TTC549 (cell line): ENCODE results near the gene NRROS.

ENCODE experiments used
- FAIRE-seq: peaks from 2 replicates; lab custom pipeline; 2012; peaks lifted over from hg19 to GRCh38; lab: Jason Lieb, UNC

NRROS gene

DNA sequence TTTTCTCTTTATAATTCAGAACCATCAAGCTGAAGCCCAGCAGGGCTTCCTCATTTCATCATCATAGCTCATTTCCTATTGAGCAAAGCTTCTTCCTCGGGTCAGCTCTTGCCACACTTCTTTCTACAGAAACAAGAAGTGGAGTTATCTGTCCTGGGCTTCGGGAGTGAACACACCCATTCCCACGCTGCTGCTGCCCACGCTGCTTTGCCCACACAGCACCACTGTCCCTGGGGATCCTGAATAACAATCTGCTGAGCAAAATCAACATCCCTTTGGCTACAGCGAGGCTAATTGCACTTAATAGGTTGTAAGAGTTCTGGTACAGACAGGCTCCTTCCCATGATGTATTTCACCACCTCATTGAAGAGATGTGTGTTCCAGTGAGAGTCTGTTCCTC is 48.9 kb downstream of the NRROS start:
- FAIRE-seq = no peak

DNA sequence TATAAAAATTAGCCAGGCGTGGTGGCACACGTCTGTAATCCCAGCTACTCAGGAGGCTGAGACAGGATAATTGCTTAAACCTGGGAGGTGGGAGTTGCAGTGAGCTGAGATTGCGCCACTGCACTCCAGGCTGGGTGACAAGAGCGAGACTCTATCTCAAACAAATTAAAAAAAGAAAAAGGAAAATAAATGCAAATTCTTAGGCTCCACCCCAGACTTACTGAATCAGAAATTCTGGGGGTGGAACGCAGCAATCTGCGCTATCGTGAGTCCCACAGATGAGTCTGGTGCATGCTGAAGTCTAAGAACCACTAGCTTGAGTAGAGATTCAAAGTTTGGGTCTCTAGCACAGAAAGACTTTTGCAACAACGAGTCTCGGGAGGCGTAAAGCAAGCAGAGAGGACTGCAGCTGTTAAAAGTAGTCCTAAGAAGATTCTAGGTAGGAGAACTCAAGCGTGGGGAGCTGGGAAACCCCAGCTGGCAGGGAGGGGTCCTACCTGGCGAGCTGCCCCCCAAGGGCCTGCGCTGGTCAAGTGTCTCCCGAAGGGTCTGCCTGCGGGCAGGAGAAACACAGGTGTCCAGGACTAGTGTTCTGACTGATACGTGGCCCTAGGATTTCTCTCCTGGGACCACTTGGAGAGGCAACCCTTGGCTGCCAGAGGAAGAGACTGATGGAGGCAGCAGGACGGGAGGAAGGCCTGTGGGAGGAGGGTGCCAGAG is 50.6 kb downstream of the NRROS start:
- no peak for FAIRE-seq

DNA sequence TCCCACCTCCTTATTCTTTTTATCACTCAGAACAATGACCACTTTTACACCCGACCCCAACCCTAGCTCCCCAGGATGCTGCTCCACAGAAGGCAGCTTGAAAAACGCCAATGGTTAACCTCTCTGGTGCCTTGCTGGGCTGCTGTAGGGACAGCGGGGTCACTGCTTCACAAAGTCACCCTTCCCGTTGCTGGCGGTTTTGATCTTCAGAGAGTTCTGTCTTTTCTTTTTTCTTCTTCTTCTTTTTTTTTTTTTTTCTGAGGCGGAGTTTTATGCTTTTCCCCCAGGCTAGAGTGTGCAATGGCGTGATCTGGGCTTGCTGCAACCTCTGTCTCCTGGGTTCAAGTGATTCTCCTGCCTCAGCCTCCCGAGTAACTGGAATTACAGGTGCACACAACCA is 51.9 kb downstream of the NRROS start:
- FAIRE-seq = no peak

GRCh38 chr3:196694202-196694638 is 54.7 kb downstream of the NRROS start:
- no peak for FAIRE-seq

- no peak for FAIRE-seq
Measured at GRCh38 chr3:196694941-196695848, 55.7 kb downstream of the NRROS start.

DNA sequence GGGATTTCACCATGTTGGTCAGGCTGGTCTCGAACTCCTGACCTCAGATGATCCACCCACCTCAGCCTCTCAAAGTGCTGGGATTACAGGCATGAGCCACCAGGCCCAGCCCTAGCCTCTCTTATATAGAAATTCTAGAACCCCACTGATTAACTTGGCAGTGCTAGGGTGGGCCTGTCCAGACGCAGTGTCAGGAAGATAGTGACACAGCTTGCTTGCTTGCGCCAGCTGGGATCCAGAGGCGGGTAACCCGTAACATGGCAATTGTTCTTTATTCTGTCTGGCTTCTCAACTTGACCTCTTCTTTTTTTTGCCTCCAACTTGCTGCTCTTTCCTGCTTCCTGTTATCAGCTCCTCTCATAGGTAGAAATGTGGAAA is 56.3 kb downstream of the NRROS start:
- FAIRE-seq = no peak

DNA sequence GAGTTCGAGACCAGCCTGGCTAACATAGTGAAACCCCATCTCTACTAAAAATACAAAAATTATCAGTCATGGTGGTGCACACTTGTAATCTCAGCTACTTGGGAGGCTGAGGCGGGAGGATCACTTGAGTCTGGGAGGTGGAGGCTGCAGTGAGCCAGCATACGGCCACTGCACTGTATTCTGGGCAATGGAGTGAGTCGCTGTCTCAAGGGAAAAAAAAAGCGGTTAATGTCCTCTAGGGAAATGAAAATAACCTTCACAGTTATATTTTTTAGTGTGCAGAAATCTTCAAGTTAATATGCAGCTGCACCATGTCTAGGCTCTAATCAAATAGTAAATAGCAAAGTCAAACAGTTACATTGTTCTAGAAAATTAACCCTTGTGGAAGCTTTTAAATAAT is 57.8 kb downstream of the NRROS start:
- no peak for FAIRE-seq

- FAIRE-seq = no peak
Measured at GRCh38 chr3:196699749-196700148, 60.3 kb downstream of the NRROS start.

DNA sequence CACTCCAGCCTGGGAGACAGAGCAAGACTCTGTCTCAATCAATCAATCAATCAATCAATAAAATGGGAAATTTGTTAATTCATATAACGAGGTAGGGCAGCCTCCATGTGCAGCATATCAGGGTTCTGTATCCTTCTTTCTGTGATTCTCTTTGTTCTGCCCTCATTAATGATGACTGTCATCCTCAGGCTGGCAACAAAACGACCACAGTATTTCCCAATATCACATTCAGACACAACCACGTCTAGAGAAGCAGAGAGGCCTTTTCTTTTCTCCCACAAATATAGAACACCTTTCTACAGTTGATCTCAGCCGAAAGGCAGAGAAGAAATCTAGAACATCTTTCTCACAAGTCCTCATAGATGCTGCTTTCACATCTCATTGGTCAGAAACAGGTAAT is 61.3 kb downstream of the NRROS start:
- no peak for FAIRE-seq

GRCh38 chr3:196706327-196706726 is 66.8 kb downstream of the NRROS start:
- no peak for FAIRE-seq

DNA sequence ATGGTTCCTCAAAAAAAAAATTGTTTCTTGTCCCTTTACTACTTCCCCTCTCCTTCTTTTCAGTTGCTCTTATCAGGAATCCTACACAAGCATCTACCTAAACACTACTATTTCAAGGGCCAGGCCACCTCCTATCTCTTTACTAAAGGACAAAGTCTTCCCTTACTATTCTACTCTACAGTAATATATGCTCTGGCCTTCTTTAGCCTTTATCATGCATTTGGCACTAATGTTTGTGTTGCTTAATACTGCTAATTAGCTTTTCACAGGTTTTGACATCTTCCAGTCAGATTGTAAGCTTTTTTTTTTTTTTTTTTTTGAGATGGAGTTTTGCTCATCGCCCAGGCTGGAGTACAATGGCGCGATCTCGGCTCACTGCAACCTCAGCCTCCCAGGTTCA is 67.2 kb downstream of the NRROS start:
- no peak for FAIRE-seq

- no peak for FAIRE-seq
Measured at GRCh38 chr3:196707566-196707965, 68.1 kb downstream of the NRROS start.

DNA sequence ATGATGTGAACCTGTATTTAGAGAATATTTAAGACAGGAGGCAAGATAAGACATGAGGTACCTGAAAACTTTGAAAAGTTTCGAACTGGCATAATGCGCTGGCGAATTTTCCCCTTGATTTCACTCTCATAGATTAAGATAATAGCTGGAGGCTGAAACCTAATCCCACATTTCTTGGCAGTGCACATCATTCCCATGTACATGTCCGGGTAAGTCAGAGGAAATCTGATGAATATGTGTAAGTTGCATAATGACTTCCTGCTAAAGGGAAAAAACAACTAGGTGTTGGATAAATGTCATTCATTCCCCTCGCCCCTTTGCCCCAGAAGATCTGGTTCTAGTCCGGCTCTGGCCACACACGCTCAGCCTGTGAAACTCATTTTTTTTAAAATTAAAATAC is 69.0 kb downstream of the NRROS start:
- FAIRE-seq = no peak
